Upper lobe of left lung (tissue), 4 donors: ENCODE data around the gene PROK2.

ENCODE experiments used
- POLR2A ChIP-seq, 4 donors: fragments of 450-650 bp; IDR thresholded peaks; one replicate each; pipeline ENCODE4 v1.5.1; 2016 to 2017; ENCODE audit warnings: antibody characterized with exemption in 4 of 4, mild to moderate bottlenecking in 2 of 4
- POLR2AphosphoS5 ChIP-seq, 2 donors: sonication (generic); formaldehyde crosslinking; IDR thresholded peaks; one replicate each; pipeline ENCODE4 v1.5.1; 2017; ENCODE audit warnings: antibody characterized with exemption in 2 of 2
- TF ChIP-seq, protein P1 (sequence below), 6 experiments: fragments of 450-650 bp in 4 of 6; fragments of 200-600 bp in 2 of 6; sonication (generic) in 2 of 6; IDR thresholded peaks; one replicate each; pipeline ENCODE4 v1.5.1; 2016 to 2019; ENCODE audit warnings: antibody characterized with exemption in 6 of 6

DNA sequence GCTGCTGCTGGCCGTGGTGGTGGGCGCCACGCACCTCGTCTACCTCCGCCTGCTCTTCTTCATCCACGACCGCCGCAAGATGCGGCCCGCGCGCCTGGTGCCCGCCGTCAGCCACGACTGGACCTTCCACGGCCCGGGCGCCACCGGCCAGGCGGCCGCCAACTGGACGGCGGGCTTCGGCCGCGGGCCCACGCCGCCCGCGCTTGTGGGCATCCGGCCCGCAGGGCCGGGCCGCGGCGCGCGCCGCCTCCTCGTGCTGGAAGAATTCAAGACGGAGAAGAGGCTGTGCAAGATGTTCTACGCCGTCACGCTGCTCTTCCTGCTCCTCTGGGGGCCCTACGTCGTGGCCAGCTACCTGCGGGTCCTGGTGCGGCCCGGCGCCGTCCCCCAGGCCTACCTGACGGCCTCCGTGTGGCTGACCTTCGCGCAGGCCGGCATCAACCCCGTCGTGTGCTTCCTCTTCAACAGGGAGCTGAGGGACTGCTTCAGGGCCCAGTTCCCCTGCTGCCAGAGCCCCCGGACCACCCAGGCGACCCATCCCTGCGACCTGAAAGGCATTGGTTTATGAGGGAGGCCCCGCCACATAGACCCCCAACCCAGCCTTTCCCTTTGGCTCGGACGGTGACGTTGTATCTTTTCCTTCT, 30.2 kb downstream of the PROK2 start:
- TF ChIP-seq, protein P1, sequence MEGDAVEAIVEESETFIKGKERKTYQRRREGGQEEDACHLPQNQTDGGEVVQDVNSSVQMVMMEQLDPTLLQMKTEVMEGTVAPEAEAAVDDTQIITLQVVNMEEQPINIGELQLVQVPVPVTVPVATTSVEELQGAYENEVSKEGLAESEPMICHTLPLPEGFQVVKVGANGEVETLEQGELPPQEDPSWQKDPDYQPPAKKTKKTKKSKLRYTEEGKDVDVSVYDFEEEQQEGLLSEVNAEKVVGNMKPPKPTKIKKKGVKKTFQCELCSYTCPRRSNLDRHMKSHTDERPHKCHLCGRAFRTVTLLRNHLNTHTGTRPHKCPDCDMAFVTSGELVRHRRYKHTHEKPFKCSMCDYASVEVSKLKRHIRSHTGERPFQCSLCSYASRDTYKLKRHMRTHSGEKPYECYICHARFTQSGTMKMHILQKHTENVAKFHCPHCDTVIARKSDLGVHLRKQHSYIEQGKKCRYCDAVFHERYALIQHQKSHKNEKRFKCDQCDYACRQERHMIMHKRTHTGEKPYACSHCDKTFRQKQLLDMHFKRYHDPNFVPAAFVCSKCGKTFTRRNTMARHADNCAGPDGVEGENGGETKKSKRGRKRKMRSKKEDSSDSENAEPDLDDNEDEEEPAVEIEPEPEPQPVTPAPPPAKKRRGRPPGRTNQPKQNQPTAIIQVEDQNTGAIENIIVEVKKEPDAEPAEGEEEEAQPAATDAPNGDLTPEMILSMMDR (IDR thresholded peaks at IDR 0.05), result no peak
- TF ChIP-seq POLR2AphosphoS5 (IDR thresholded peaks at IDR 0.05) (no peak), POLR2A (IDR thresholded peaks at IDR 0.05) (no peak)
